GM19467 (cell line): ENCODE measurements around the gene CLDN16.

Experiments
- ATAC-seq: cut with Tn5 transposase; IDR thresholded peaks from one replicate; pipeline ENCODE4 v1.9.1; 2021; ENCODE audit warnings: mild to moderate bottlenecking, moderate library complexity; ENCODE audit not compliant: unreplicated experiment

The CLDN16 gene

DNA sequence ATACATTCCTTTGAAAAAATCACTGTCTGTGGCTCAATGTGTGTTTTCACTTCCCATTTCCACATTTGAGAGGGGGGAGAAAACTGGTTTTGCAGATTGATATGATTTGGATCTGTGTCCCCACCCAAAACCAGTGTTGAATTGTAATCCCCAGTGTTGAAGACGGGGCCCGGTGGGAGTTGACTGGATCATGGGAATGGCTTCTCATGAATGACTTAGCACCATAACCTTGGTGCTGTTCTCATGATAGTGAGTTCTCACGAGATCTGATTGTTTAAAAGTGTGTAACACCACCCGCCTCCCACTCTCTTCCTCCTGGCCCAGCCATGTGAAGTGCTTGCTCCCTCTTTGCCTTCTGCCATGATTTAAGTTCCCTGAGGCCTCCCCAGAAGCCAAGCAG is 45.7 kb downstream of the CLDN16 start:
- no peak for ATAC-seq

GRCh38 chr3:190435618-190436017 is 47.7 kb downstream of the CLDN16 start:
- ATAC-seq: no peak

GRCh38 chr3:190436331-190436730 is 48.4 kb downstream of the CLDN16 start:
- ATAC-seq: no peak

GRCh38 chr3:190442240-190442639 is 54.3 kb downstream of the CLDN16 start:
- ATAC-seq: no peak

DNA sequence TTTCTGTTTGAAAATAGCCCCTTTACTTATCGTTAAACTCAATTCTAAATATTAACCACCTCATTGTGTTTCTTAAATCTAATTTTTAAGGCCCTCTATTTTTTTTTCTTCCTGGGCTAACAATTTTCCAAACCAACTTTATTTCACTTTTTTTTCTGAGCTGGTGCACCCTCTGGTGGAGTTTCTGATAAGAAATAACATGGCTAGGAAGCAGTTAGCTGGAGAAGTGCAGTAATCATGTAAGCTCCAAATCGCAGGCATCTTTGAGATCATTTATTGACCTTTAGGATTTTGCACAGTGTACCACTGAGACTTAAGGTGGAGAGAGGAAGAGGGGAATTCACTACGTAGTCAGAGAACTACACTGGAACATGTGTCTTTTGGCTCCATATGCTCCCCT is 55.3 kb downstream of the CLDN16 start:
- ATAC-seq: no peak

DNA sequence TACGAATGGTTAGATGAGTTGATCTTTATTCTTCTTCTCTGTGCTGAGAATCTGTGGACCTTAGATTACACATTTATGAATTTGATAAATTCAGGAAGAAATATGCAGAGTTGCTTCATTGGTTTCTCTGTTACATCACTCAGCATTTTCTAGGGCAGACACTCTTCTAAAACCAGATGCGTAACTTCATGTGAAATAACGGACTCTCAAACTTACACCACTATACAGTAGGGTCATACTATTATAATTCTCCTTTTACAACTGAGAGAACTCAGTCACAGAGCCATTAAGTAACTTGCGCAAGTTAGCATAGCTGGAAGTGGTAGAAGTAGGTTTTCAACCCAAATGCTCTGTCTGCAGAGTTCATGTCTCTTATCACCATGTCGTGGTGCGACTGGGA is 56.0 kb downstream of the CLDN16 start:
- no peak for ATAC-seq

DNA sequence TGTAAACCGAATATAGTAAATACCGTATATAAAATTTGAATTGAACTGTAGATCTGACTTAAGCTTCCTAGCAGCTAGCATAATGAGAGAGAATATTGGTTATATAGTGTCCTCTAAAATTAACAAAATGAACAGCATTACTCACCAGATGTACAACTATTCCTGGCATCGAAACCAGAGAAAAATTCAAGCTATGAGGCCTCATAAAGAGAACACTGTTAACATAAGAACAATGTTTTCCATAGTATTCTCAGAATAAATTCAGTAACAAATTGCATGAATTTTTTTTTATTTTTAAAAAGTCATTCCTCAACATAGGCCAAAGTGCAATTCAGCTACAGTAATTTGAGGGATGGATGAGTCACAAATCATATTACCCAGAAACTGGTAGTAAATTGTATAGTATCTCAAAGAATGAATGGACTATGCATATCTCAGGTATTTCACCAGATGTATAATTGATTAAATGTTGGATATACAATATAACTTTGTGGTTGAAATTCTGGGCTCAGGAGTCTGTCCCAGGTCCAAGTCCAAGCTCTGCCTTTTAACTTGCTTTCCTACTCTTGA is 56.7 kb downstream of the CLDN16 start:
- ATAC-seq: no peak

GRCh38 chr3:190446573-190447279 is 58.8 kb downstream of the CLDN16 start:
- no peak for ATAC-seq

GRCh38 chr3:190448256-190448655 is 60.3 kb downstream of the CLDN16 start:
- ATAC-seq: no peak

GRCh38 chr3:190449801-190450200 is 61.8 kb downstream of the CLDN16 start, which contains the start of gene TMEM207:
Gene TMEM207, minus strand, starts transcription at chr3:190449901. Its CDS starts 92 bp downstream, at chr3:190449809.
- ATAC-seq: no peak

DNA sequence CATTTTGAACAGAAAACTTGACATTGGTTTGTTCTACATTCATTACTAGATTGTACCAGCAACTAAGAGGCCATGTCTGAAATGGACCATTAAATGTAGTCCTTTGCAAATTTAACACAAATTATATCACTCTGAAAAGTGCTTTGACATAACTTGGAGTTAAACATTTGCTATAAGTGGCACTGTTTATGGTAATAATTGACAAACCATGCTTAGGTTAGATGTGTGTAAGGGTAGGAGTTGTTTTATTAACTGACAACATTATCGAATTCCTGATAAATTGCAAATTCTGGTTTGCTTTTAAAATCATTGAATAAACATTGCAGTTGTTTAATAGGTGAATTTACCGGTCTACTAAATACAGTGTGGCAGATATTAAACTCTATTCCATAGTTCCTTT is 67.9 kb downstream of the CLDN16 start:
- no peak for ATAC-seq

GRCh38 chr3:190456770-190457169 is 68.8 kb downstream of the CLDN16 start:
- ATAC-seq: no peak

- ATAC-seq: no peak
These were observed 70.1 kb downstream of the CLDN16 start for GRCh38 chr3:190458040-190458439.
